Measurements from ENCODE around the gene FAM177A1. TPM values are rescaled to one million over a fixed set of nuclear protein-coding genes. Genes with fewer than 3 reads are reported as not detected.

Gene FAM177A1
- total RNA-seq, 1 donor from 2014 or later = 46.2 TPM

DNA sequence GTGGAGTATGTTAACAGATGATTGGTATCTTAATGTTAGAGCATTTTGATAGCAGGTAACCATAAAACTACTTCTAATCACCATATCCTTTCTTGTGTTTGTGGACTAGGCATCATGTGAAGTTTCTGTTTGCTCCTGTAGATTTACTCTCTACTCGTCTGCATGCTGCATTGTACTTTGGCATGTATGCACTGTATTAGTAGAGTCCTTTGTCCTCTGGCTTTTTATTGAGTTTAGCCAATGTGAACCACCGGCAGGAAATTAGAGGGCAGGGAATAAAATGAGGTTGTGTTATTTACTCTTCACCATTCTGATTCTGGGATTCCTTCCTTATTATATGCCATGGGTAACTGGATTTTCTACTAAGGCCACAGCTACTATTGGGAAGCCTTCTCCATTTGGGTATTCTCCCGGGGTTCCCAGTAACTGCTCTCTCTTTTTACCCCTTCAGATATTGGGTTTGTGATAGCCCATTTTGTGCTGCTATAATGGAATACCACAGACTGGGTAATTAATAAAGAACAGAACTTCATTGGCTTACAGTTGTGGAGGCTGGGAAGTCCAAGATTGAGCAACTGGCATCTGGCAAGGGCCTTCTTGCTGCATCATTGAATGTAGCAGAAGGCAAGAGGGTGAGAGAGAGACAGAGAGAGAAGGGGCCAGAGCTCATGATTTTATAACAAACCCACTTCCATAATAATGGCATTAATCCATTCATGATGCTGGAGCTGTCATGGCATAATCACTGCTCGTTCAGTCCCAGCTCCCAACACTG is 22.4 kb downstream of the FAM177A1 start:
- no peak for DNase-seq (ENCODE audit: low spot score, unreplicated experiment)
- H3K9me3 Mint-ChIP-seq (ENCODE audit: low read depth) = peaks cover 3% of the 10 kb centered on the region
- H3K4me3 Mint-ChIP-seq (ENCODE audit: low read depth) = no peak overlapping the region
- TF ChIP-seq CTCF (IDR thresholded peaks at IDR 0.05; ENCODE audit: unreplicated experiment) = no peak
- peak overlapping the region; percentile 6 for H3K27ac Mint-ChIP-seq
- H3K4me1 Mint-ChIP-seq (ENCODE audit: low read depth) = no peaks in the 10 kb centered on the region
- H3K27me3 Mint-ChIP-seq = no peaks in the 10 kb centered on the region
- peaks cover 26% of the 10 kb centered on the region for H3K36me3 Mint-ChIP-seq (ENCODE audit: insufficient read depth)

GRCh38 chr14:35072226-35072625 is 26.2 kb downstream of the FAM177A1 start:
- Mint-ChIP-seq H3K27ac (no peak overlapping the region), H3K4me1 (ENCODE audit: low read depth) (no peaks in the 10 kb centered on the region), H3K4me3 (ENCODE audit: low read depth) (no peak overlapping the region), H3K36me3 (ENCODE audit: insufficient read depth) (peaks cover 39% of the 10 kb centered on the region), H3K9me3 (ENCODE audit: low read depth) (peaks cover 3% of the 10 kb centered on the region), H3K27me3 (no peaks in the 10 kb centered on the region)
- DNase-seq (ENCODE audit: low spot score, unreplicated experiment) = no peak
- TF ChIP-seq CTCF (IDR thresholded peaks at IDR 0.05; ENCODE audit: unreplicated experiment) = no peak

DNA sequence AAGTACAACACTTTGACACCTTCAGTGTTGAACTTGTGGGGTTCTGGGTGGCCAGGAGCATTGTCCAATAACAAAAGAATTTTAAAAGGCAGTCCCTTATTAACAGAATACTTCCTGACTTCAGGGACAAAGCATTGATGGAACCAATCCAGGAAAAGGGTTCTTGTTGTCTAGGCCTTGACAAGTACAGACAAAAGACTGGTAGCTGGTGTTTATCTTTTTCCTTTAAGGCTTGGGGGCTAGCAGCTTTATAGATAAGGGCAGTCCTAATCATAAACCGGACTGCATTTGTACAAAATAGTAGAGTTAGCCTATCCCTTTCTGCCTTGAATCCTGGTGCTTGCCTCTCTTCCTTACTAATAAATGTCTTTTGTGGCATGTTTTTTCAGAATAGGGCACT is 27.4 kb downstream of the FAM177A1 start:
- no peaks in the 10 kb centered on the region for H3K4me1 Mint-ChIP-seq (ENCODE audit: low read depth)
- H3K27me3 Mint-ChIP-seq = no peaks in the 10 kb centered on the region
- no peak for TF ChIP-seq CTCF (IDR thresholded peaks at IDR 0.05; ENCODE audit: unreplicated experiment)
- H3K27ac Mint-ChIP-seq = peak overlapping the region; percentile 30
- peaks cover 3% of the 10 kb centered on the region for H3K9me3 Mint-ChIP-seq (ENCODE audit: low read depth)
- DNase-seq (ENCODE audit: low spot score, unreplicated experiment) = no peak
- peaks cover 34% of the 10 kb centered on the region for H3K36me3 Mint-ChIP-seq (ENCODE audit: insufficient read depth)
- no peak overlapping the region for H3K4me3 Mint-ChIP-seq (ENCODE audit: low read depth)

DNA sequence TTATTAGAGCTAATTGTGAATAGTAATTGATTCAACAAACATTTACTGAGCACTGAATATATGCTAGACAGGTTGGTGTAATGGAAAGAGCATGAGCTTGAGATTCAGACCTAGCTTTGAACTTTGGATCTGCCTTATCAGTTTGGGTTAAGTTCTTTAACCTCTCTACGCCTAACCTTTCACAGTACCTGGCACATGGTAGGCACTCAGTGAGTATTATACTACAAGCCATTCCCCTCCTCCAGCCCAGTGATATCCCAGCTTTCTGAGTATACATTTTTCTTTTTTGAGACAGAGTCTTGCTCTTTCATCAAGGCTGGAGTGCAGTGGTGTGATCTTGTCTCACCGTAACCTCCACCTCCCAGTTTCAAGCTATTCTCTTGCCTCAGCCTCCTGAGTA is 32.0 kb downstream of the FAM177A1 start:
- Mint-ChIP-seq H3K4me3 (ENCODE audit: low read depth) (no peak overlapping the region), H3K36me3 (ENCODE audit: insufficient read depth) (peaks cover 17% of the 10 kb centered on the region), H3K4me1 (ENCODE audit: low read depth) (no peaks in the 10 kb centered on the region), H3K27me3 (no peaks in the 10 kb centered on the region), H3K27ac (no peak overlapping the region), H3K9me3 (ENCODE audit: low read depth) (no peaks in the 10 kb centered on the region)
- no peak for TF ChIP-seq CTCF (IDR thresholded peaks at IDR 0.05; ENCODE audit: unreplicated experiment)
- no peak for DNase-seq (ENCODE audit: low spot score, unreplicated experiment)

DNA sequence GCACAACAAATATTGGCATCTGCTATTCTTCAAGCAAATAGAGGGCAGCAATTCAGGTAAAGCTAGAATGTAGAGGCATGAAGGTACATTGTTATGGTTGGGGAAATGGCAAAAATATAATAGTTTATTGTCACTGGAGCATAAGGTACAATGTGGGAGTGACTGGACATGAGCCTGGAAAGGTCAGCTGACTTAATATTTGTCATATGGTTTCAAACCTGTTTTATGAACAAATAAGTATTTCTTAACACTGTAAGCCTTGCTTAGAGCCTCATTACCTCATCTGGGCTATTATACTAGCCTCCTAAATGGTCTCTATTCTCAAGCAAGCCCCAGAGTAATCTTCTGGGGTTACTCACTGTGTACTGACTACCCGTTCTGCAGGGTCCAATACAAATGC is 33.7 kb downstream of the FAM177A1 start:
- no peaks in the 10 kb centered on the region for H3K9me3 Mint-ChIP-seq (ENCODE audit: low read depth)
- no peak for DNase-seq (ENCODE audit: low spot score, unreplicated experiment)

More for the DNA sequence above, 33.7 kb downstream of the FAM177A1 start:
- no peak for TF ChIP-seq CTCF (IDR thresholded peaks at IDR 0.05; ENCODE audit: unreplicated experiment)
- Mint-ChIP-seq H3K27ac (no peak overlapping the region), H3K27me3 (no peaks in the 10 kb centered on the region), H3K36me3 (ENCODE audit: insufficient read depth) (peaks cover 20% of the 10 kb centered on the region), H3K4me1 (ENCODE audit: low read depth) (no peaks in the 10 kb centered on the region), H3K4me3 (ENCODE audit: low read depth) (no peak overlapping the region)
